Left lung (tissue), 10 donors: Measurements from ENCODE around the gene RAP1B. TPM values are rescaled to one million over a fixed set of nuclear protein-coding genes. Genes with fewer than 3 reads are reported as not detected.

ENCODE experiments used
- ATAC-seq: fragments of 200-7000 bp; cut with Tn5 transposase; one replicate; pipeline ENCODE4 v1.9.1; 2020; ENCODE audit warnings: moderate library complexity
- DNase-seq, 4 donors: peaks; one replicate each; pipeline ENCODE4 v3.0.0-alpha.2; 2013 to 2020
- H3K27ac ChIP-seq, 2 donors: fragments of 200-600 bp; sonication (generic) in 1 of 2; one replicate each; pipeline versions ENCODE4 v1.5.0 to v1.8.0; 2020 to 2021
- H3K27me3 ChIP-seq, 2 donors: fragments of 200-600 bp; sonication (generic) in 1 of 2; one replicate each; pipeline versions ENCODE4 v1.5.0 to v1.8.0; 2020 to 2021
- H3K36me3 ChIP-seq, 2 donors: fragments of 200-600 bp; sonication (generic) in 1 of 2; one replicate each; pipeline versions ENCODE4 v1.5.0 to v1.8.0; 2020 to 2021
- H3K4me1 ChIP-seq, 2 donors: fragments of 200-600 bp; one replicate each; pipeline ENCODE4 v1.8.0; 2021
- H3K4me3 ChIP-seq, 2 donors: fragments of 200-600 bp; sonication (generic) in 1 of 2; one replicate each; pipeline versions ENCODE4 v1.5.0 to v1.8.0; 2020 to 2021; ENCODE audit warnings: mild to moderate bottlenecking in 1 of 2
- H3K9me3 ChIP-seq, 2 donors: fragments of 200-600 bp; sonication (generic) in 1 of 2; one replicate each; pipeline versions ENCODE4 v1.5.0 to v1.8.0; 2020 to 2021
- CTCF ChIP-seq, 2 donors: fragments of 200-600 bp; sonication (generic) in 1 of 2; IDR thresholded peaks; one replicate each; pipeline versions ENCODE4 v1.5.0 to v1.8.0; 2021; ENCODE audit warnings: antibody characterized with exemption in 2 of 2
- intact Hi-C, 2 donors: fragments of 100-400 bp; cut with DNase I; formaldehyde crosslinking; loops; one replicate each; pipeline versions ENCODE4 v1.11.2 to v1.14.2; 2022
- polyA plus RNA-seq, 6 donors: library from polyadenylated mRNA; unstranded; fragments of 120-200 nt; gene quantifications; one replicate each; pipeline ENCODE4 v1.2.1, GENCODE V29; 2013; ENCODE audit not compliant: insufficient read length in 6 of 6
- total RNA-seq, 2 donors: library from RNA; stranded (reverse); fragmentation: NEBNext Ultra II Directional; extraction: Animal tissue kit (Norgen Biotek cat#: 25700); gene quantifications; one replicate each; pipeline ENCODE4 v1.2.1, GENCODE V29; 2021
- donor health status: DM: no; HTN: yes; CAD: no.
- donor health status: DM: no; HTN: no; CAD: no.

Gene RAP1B
- total and polyA plus RNA-seq, 8 donors = 137 to 211 (median 183) TPM

GRCh38 chr12:68579254-68579653 lies 31.4 kb upstream of the RAP1B start:
- Histone ChIP-seq H3K27ac (no peak overlapping the region), H3K9me3 (no peaks in the 10 kb centered on the region), H3K27me3 (no peaks in the 10 kb centered on the region), H3K4me3 (no peak overlapping the region), H3K36me3 (no peaks in the 10 kb centered on the region), H3K4me1 (no peaks in the 10 kb centered on the region)
- DNase-seq = no peak
- no peak for TF ChIP-seq CTCF (IDR thresholded peaks at IDR 0.05)
- intact Hi-C loops = no loop called here
- no peak for ATAC-seq

GRCh38 chr12:68580911-68581310 lies 29.8 kb upstream of the RAP1B start:
- Histone ChIP-seq H3K4me3 (no peak overlapping the region), H3K27me3 (no peaks in the 10 kb centered on the region), H3K4me1 (no peaks in the 10 kb centered on the region), H3K9me3 (no peaks in the 10 kb centered on the region), H3K36me3 (no peaks in the 10 kb centered on the region), H3K27ac (no peak overlapping the region)
- DNase-seq = no peak
- intact Hi-C loops = no loop called here
- no peak for TF ChIP-seq CTCF (IDR thresholded peaks at IDR 0.05)
- ATAC-seq = no peak

- no peak for TF ChIP-seq CTCF (IDR thresholded peaks at IDR 0.05)
- intact Hi-C loops = no loop called here
- H3K36me3 ChIP-seq = no peaks in the 10 kb centered on the region
- H3K9me3 ChIP-seq = no peaks in the 10 kb centered on the region
- H3K4me1 ChIP-seq = no peaks in the 10 kb centered on the region
- ATAC-seq = no peak
- DNase-seq = no peak
- H3K27me3 ChIP-seq = no peaks in the 10 kb centered on the region
- H3K4me3 ChIP-seq = no peak overlapping the region
- H3K27ac ChIP-seq = no peak overlapping the region
These were observed 28.8 kb upstream of the RAP1B start for GRCh38 chr12:68581926-68582325.

GRCh38 chr12:68585966-68586365 lies 24.7 kb upstream of the RAP1B start:
- no peak for DNase-seq
- no peak for ATAC-seq
- TF ChIP-seq CTCF (IDR thresholded peaks at IDR 0.05) = no peak
- no peak overlapping the region for H3K27ac ChIP-seq
- no peaks in the 10 kb centered on the region for H3K36me3 ChIP-seq
- no peaks in the 10 kb centered on the region for H3K4me1 ChIP-seq
- intact Hi-C loops = no loop called here
- no peaks in the 10 kb centered on the region for H3K27me3 ChIP-seq
- H3K9me3 ChIP-seq = peaks cover 0 to 22% of the 10 kb centered on the region in 2 donors
- H3K4me3 ChIP-seq = no peak overlapping the region

GRCh38 chr12:68587448-68587873 lies 23.2 kb upstream of the RAP1B start:
- TF ChIP-seq CTCF (IDR thresholded peaks at IDR 0.05) = no peak
- peaks cover 0 to 22% of the 10 kb centered on the region in 2 donors for H3K9me3 ChIP-seq
- H3K4me1 ChIP-seq = no peaks in the 10 kb centered on the region
- H3K36me3 ChIP-seq = no peaks in the 10 kb centered on the region
- H3K27ac ChIP-seq = no peak overlapping the region
- DNase-seq (no peak), ATAC-seq (peak; percentile 29)
- intact Hi-C loops = no loop called here
- H3K27me3 ChIP-seq = no peaks in the 10 kb centered on the region
- H3K4me3 ChIP-seq = no peak overlapping the region
